T-helper 17 cell (primary cell): ENCODE data around the gene DGLUCY. TPM values are rescaled to one million over a fixed set of nuclear protein-coding genes. Genes with fewer than 3 reads are reported as not detected.
"Not testable (repeated sequence)": the region's sequence is repeated elsewhere in the genome, so short reads cannot be mapped to it uniquely, and the experiment has no call there.

Source experiments
- ATAC-seq: fragments of 150-1000 bp; cut with Tn5 transposase; 2 replicates; pipeline ENCODE4 v1.10.0; 2021; ENCODE audit warnings: mild to moderate bottlenecking, moderate library complexity
- DNase-seq, 3 donors: peaks; one replicate each; pipeline versions ENCODE4 v3.0.0 to v3.0.0-alpha.2; 2020 to 2021
- H3K9me3 ChIP-seq: one replicate; pipeline ENCODE4 v1.7.0; 2013; ENCODE audit warnings: low read length, mild to moderate bottlenecking; ENCODE audit not compliant: control insufficient read depth, poor library complexity, severe bottlenecking
- H3K27ac Mint-ChIP-seq: one replicate; pipeline ENCODE4 v1.8.0; 2022; ENCODE audit warnings: mild to moderate bottlenecking, moderate library complexity, mixed read lengths
- H3K27me3 Mint-ChIP-seq: one replicate; pipeline ENCODE4 v1.8.0; 2022; ENCODE audit warnings: mixed read lengths
- H3K36me3 Mint-ChIP-seq: one replicate; pipeline ENCODE4 v1.8.0; 2022; ENCODE audit warnings: low read depth, mixed read lengths
- H3K4me1 Mint-ChIP-seq: one replicate; pipeline ENCODE4 v1.8.0; 2022; ENCODE audit warnings: mild to moderate bottlenecking, mixed read lengths
- H3K4me3 Mint-ChIP-seq: one replicate; pipeline ENCODE4 v1.8.0; 2022; ENCODE audit warnings: mild to moderate bottlenecking, moderate library complexity, mixed read lengths
- total RNA-seq, 4 donors: library from RNA in 2 of 4; stranded (reverse) in 2 of 4; gene quantifications; one replicate each; pipeline ENCODE4 v1.2.3 and lab custom pipeline; 2022 to 2026

The DGLUCY gene
- total RNA-seq, 2 donors from 2014 or later, result 81.7 to 86.0 TPM

DNA sequence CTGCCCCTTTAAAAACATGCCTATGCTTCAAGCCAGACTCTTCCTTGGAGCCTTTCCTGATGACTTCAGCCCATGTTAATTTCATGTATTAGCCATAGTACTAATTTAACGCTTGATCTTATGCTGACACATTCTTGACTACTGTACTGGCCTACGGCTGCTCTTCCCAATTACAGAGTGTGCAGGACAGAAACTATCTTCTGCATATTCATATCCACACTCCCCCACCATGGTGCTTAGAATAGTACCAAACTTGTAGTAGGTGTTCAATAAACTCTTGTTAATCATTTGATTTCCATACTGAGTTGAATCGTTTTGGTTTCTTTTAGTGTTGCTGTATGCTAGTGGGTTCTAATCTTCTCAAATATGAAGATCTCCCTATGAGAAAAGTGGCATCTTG, 21.8 kb upstream of the DGLUCY start:
- no peak for ATAC-seq
- H3K4me1 Mint-ChIP-seq, result peaks cover 5% of the 10 kb centered on the region
- DNase-seq, result no peak
- H3K36me3 Mint-ChIP-seq, result peaks cover 4% of the 10 kb centered on the region
- peaks cover 7% of the 10 kb centered on the region for H3K27me3 Mint-ChIP-seq
- H3K27ac Mint-ChIP-seq, result no peak overlapping the region
- H3K9me3 ChIP-seq, result no peaks in the 10 kb centered on the region
- H3K4me3 Mint-ChIP-seq, result no peak overlapping the region

DNA sequence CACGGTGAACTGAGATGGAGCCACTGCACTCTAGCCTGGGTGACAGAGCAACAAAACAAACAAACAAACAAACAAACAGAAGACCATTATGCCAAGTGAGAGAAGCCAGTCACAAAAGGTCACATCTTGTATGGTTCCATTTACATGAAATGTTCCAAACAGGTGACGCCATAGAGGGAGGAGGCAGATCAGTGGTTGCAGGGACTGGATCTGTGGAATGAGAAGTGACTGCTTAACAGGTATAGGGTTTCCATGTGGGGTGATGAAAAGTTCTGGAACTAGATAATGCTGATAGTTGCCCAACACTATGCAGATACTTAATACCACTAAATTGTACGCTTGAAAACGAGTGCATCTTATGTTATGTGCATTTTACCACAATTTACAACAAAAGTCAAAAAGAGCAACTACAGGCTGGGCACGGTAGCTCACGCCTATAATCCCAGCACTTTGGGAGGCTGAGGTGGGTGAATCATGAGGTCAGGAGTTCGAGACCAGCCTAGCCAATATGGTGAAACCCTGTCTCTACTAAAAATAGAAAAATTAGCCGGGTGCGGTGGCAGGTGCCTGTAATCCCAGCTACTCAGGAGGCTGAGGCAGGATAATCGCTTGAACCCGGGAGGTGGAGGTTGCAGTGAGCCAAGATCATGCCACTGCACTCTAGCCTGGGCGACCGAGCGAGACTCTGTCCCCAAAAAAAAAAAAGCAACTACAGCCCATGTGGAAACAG, 20.0 kb upstream of the DGLUCY start:
- not testable (repeated sequence) for H3K27ac Mint-ChIP-seq, ATAC-seq, DNase-seq, H3K4me3 Mint-ChIP-seq, H3K9me3 ChIP-seq, H3K27me3 Mint-ChIP-seq, H3K36me3 Mint-ChIP-seq, H3K4me1 Mint-ChIP-seq

DNA sequence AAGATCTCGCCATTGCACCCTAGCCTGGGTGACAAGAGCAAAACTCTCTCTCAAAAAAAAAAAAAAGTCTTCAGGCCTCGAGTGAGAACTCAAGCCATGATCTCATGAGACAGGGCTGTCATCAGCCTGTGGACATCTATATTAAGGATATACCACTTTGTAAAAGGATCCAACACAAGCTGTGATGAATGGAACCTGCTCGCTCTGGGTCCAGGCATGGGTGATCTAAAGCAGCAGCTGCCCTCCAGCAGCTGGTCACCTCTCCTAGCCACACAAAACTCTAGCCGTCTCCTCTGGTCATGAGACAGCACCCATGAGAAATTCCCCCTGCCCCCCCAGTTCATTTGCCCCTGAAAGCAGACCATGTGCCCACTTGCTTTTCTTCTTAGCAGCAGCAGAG, 19.1 kb upstream of the DGLUCY start:
- H3K36me3 Mint-ChIP-seq, result peaks cover 4% of the 10 kb centered on the region
- no peaks in the 10 kb centered on the region for H3K9me3 ChIP-seq
- DNase-seq (no peak), ATAC-seq (no peak)
- no peaks in the 10 kb centered on the region for H3K27me3 Mint-ChIP-seq
- no peak overlapping the region for H3K4me3 Mint-ChIP-seq
- H3K27ac Mint-ChIP-seq, result no peak overlapping the region
- H3K4me1 Mint-ChIP-seq, result no peaks in the 10 kb centered on the region

DNA sequence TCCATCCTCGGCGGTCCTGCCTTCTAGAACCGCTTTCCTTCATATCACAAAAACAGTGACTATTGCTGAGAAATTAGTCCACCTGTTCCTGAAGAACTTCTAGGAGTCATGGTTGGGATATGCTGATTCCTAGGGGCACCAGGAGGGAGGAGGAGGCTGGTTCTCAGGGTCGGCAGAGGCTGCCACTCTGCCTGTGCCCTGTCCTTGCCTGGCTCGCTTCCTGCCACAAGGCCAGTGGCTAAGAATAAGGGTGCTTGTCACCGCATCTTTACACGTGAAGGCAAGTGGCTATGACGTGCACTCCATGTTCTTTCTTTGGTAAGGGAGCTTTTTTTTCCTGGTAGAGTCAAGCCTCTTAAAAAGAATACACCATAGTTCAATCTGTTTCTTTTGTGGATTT, 18.7 kb upstream of the DGLUCY start:
- H3K4me1 Mint-ChIP-seq, result no peaks in the 10 kb centered on the region
- H3K36me3 Mint-ChIP-seq, result peaks cover 4% of the 10 kb centered on the region
- H3K4me3 Mint-ChIP-seq, result no peak overlapping the region
- no peak overlapping the region for H3K27ac Mint-ChIP-seq
- DNase-seq (no peak), ATAC-seq (no peak)
- H3K9me3 ChIP-seq, result no peaks in the 10 kb centered on the region
- no peaks in the 10 kb centered on the region for H3K27me3 Mint-ChIP-seq

DNA sequence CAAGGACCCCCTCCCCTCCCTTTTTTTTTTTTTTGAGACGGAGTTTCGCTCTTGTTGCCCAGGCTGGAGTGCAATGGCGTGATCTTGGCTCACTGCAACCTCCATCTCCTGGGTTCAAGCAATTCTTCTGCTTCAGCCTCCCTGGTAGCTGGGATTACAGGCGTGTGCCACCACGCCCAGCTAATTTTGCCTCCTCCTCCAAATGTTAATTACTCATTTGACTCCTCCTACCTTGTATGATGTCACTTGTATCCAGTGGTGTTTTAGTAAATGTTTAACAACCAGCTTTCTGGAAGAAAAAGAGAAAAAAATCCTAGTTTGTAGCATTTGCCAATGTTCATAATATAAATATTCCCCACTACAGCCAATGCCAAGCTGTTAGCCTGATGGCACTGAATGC, 16.2 kb upstream of the DGLUCY start:
- not testable (repeated sequence) for H3K9me3 ChIP-seq, H3K4me3 Mint-ChIP-seq, H3K36me3 Mint-ChIP-seq, ATAC-seq, H3K27me3 Mint-ChIP-seq, H3K27ac Mint-ChIP-seq, H3K4me1 Mint-ChIP-seq, DNase-seq

DNA sequence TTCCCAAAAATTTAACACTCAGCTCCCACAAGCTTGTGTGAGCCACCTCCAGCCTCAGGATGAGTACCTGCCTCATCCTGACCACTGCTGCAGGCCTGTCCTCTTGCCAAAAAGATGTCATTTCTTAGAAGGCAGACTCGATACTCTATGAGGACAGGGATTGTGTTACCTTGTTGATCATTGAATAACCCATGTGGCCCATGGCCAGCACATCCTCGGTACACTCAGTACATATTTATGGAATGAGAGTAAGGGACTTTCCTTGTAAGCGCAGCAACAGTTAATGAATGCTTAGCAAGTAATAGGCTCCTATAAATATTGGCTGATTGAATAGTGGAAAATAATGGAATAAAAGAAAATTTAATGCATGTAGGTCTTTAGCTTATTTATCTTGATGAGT, 15.3 kb upstream of the DGLUCY start:
- H3K27ac Mint-ChIP-seq, result no peak overlapping the region
- DNase-seq (no peak), ATAC-seq (no peak)
- peaks cover 3% of the 10 kb centered on the region for H3K36me3 Mint-ChIP-seq
- H3K4me1 Mint-ChIP-seq, result peaks cover 3% of the 10 kb centered on the region
- no peaks in the 10 kb centered on the region for H3K9me3 ChIP-seq
- no peak overlapping the region for H3K4me3 Mint-ChIP-seq
- no peaks in the 10 kb centered on the region for H3K27me3 Mint-ChIP-seq

DNA sequence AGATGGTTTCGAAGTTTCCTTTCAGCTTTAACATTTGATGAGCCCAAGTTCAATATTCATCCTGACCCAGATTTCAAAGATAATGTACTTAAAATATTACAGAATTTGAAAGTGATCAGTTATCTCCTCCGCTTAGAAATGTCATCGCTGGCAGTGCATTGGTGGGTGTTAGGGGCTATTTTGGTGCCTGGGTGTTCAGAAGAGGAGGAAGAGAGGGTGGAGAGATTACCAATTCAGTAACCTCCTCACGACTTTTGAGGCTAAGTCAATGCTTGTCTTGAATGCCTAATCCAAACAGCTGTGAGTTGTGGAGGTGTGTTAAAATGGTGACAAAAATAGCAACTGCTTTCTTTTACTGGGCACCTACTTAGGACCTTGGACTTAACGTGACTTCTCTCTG, 13.8 kb upstream of the DGLUCY start:
- Mint-ChIP-seq H3K4me3 (no peak overlapping the region), H3K36me3 (peaks cover 3% of the 10 kb centered on the region), H3K4me1 (peaks cover 3% of the 10 kb centered on the region), H3K27ac (peak overlapping the region; percentile 4), H3K27me3 (no peaks in the 10 kb centered on the region)
- no peaks in the 10 kb centered on the region for H3K9me3 ChIP-seq
- ATAC-seq (no peak), DNase-seq (no peak)

DNA sequence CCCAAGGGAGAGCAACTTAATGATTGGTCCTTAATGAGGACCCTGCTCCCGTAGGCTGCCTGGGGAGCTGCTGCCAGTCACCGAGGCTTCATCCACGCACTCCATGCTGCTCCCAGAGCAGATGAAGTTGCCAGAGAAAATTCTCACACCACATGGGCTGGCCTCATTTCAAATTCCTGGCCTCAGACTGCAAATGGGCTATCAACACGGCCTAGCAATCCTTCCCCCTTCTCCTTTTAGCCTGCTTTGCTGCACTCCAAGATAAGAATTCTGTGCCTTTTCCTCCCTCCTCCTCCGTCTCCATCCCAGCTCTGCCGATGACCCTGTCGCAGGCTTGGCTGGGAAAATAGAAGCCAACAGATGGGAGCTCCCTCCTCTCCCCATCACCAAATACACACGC, 10.8 kb upstream of the DGLUCY start:
- no peaks in the 10 kb centered on the region for H3K9me3 ChIP-seq
- Mint-ChIP-seq H3K27me3 (no peaks in the 10 kb centered on the region), H3K36me3 (peaks cover 3% of the 10 kb centered on the region), H3K27ac (no peak overlapping the region), H3K4me1 (peaks cover 10% of the 10 kb centered on the region), H3K4me3 (no peak overlapping the region)
- ATAC-seq (no peak), DNase-seq (no peak)

DNA sequence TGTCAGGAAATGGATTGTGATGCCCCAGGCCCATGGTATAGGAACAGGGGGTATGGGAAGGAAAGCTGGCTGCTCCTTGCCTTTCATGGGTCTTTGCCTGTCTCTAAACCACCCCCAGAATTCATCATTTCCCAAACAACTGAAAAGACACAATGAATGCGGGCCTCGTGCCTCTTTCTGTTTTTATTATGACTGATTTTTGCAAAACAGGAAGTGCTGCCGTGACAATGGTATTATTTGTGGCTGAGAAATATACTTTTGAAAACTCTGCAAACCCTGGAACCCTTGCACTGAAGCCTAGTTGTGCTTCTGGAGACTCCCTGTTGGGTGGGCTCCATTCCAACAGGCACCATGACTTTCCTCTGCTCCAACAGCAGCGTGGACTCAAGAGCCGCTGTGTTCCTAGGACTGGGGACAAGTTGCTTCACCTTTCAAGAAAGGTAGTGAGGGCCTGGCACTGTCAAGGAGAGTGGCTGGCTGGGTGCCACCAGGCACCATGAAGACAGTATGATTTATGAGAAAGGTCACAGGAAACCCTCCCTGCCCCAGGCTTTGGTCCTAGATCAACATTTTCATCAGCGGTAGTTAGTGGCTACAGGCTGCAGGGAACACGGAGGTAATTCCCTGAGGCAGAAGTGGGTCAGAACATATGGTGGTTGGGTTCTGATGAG, 4.8 kb upstream of the DGLUCY start:
- peak in 1 of 3 donors; percentile 4 for DNase-seq
- peak overlapping the region; percentile 64 for H3K4me3 Mint-ChIP-seq
- ATAC-seq, result peak; percentile 45
- H3K36me3 Mint-ChIP-seq, result peaks cover 2% of the 10 kb centered on the region
- no peaks in the 10 kb centered on the region for H3K27me3 Mint-ChIP-seq
- no peaks in the 10 kb centered on the region for H3K9me3 ChIP-seq
- H3K4me1 Mint-ChIP-seq, result peaks cover 35% of the 10 kb centered on the region
- H3K27ac Mint-ChIP-seq, result peak overlapping the region; percentile 96

DNA sequence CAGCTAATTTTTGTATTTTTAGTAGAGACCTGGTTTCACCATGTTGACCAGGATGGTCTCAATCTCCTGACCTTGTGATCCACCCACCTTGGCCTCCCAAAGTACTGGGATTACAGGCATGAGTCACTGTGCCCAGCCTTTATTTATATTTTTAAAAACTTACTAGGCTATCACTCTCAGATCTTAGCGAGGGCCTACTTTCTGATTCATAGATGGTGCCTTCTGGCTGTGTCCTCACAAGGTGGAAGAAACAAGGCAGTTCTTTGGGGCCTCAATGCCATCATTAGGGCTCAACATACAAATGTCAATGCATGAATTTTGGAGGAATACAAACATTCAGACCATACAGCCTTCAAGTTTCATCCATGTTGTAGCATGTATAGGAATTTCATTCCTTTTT, 2.4 kb upstream of the DGLUCY start:
- peaks cover 2% of the 10 kb centered on the region for H3K36me3 Mint-ChIP-seq
- H3K27me3 Mint-ChIP-seq, result no peaks in the 10 kb centered on the region
- DNase-seq, result no peak
- H3K27ac Mint-ChIP-seq, result peak overlapping the region; percentile 98
- H3K4me3 Mint-ChIP-seq, result no peak overlapping the region
- no peak for ATAC-seq
- no peaks in the 10 kb centered on the region for H3K9me3 ChIP-seq
- peaks cover 48% of the 10 kb centered on the region for H3K4me1 Mint-ChIP-seq

DNA sequence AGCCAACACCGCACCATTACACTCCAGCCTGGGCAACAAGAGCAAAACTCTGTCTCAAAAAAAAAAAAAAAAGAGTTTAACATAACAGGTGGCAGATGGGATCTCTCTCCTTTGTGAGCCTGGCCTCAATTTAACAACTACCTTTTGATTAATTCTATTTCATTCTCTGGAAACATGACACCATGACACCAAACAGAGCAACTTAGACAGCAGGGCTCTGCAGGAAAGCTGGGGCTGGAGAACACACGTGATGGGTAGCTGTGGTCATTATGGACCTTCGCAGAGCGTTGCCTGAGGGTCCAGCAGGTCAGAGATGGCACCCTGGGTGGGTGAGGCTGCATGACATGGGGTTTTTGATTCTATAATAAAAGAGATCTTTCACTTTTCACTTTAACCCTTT, 1.7 kb upstream of the DGLUCY start:
- peaks cover 2% of the 10 kb centered on the region for H3K36me3 Mint-ChIP-seq
- no peaks in the 10 kb centered on the region for H3K27me3 Mint-ChIP-seq
- ATAC-seq (no peak), DNase-seq (no peak)
- H3K9me3 ChIP-seq, result no peaks in the 10 kb centered on the region
- H3K4me1 Mint-ChIP-seq, result peaks cover 53% of the 10 kb centered on the region
- H3K4me3 Mint-ChIP-seq, result no peak overlapping the region
- peak overlapping the region; percentile 98 for H3K27ac Mint-ChIP-seq

DNA sequence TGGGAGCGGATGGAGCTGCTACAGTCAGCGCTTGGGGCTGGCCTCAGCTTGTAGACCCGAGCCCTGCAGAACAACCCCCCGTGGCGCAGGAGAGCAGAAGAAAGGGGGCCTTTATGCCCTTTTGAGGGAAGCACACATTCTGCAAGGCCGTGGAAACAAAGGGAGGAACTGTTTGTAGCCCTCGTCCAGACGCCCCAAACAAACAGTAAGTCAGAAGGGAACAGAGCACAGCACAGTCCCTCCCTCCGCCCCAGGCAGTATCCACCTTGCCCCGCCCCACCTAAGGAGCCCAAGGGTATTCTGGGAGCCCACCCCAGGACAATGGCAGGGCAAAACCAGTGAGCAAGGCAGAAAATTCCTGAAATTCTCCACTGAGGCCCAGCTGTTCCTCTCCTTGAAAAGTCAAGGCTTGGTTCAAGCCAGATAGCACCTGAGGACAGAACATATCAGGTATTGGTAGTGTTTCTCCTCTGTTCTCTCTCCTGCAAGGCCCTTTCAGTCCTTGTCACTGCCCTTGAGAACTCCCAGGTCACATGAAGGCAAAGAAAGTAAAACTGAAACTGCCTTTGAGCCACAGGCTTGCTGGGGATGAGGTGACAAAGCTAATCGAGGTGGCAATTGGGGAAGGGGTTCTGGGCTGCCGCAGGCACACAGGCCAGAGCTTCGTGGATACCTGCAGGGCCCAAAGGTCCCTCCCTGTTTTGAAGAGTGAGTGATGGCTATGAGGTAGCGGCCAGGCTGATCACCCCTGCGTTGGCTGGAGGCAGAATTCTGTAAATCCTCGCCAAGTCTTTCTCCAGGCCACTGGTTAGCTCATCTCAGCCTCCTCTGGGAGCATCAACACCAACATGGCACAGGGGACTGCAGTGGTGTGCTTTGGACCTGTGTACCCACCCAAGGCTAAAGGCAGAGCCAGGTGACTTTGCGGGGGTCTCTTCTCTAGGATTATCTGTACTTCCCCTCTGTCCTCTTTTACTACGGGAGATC, 499 bp downstream of the DGLUCY start:
- DNase-seq (peak; percentile 26 to 43 (median 28)), ATAC-seq (peak; percentile 81)
- H3K27ac Mint-ChIP-seq, result peak overlapping the region; percentile 98
- H3K36me3 Mint-ChIP-seq, result peaks cover 7% of the 10 kb centered on the region
- H3K27me3 Mint-ChIP-seq, result no peaks in the 10 kb centered on the region
- peaks cover 52% of the 10 kb centered on the region for H3K4me1 Mint-ChIP-seq
- H3K4me3 Mint-ChIP-seq, result peak overlapping the region; percentile 98
- no peaks in the 10 kb centered on the region for H3K9me3 ChIP-seq
